Measurements from ENCODE around the gene CPPED1. TPM values are rescaled to one million over a fixed set of nuclear protein-coding genes. Genes with fewer than 3 reads are reported as not detected.

CPPED1 gene
- total and polyA plus RNA-seq, 2 of the 4 experiments (the other 2 are of a cell fraction) = 5.1 to 6.5 TPM

- H2AK9ac ChIP-seq (replicated peaks; ENCODE audit: low read depth, low read length, poor library complexity) = no peak overlapping the region
- H3K36me3 ChIP-seq (ENCODE audit: control insufficient read depth, insufficient read depth, low read length) = no peaks in the 10 kb centered on the region
- no peak overlapping the region for H4K8ac ChIP-seq (ENCODE audit: low read depth in 2 of 2, low read length in 2 of 2)
- H3K9me3 ChIP-seq (ENCODE audit: control insufficient read depth, insufficient read depth, low read length) = peaks cover 4% of the 10 kb centered on the region; the same call in 1 of the 2 replicates
- ATAC-seq (ENCODE audit: low read depth) (no peak), DNase-seq (no peak)
- ChIA-PET POLR2A (ENCODE audit: unreplicated experiment) (no interaction called here), CTCF (no interaction called here)
- no peak overlapping the region for H2BK120ac ChIP-seq (ENCODE audit: low read depth, low read length)
- no peak overlapping the region for H3K4ac ChIP-seq (ENCODE audit: low read depth, low read length)
- H3K4me3 ChIP-seq (ENCODE audit: insufficient read depth, low read depth, low read length) = no peak overlapping the region
- dilution Hi-C loops (cut with HindIII; ENCODE audit: low sequenced_read_pairs, unreplicated experiment) (no loop called here), intact Hi-C loops (cut with micrococcal nuclease) (no loop called here), in situ Hi-C loops (cut with MboI; ENCODE audit: low sequenced_read_pairs) (no loop called here)
- H4K91ac ChIP-seq (ENCODE audit: insufficient read depth, low read depth, low read length) = no peak overlapping the region
- no TSS peak for BruUV-seq (replicated peaks)
- H3K27ac ChIP-seq (ENCODE audit: insufficient read depth, low read length) = no peak overlapping the region
- no peak overlapping the region for H2AK5ac ChIP-seq (ENCODE audit: low read depth, low read length)
- no peaks in the 10 kb centered on the region for H3K27me3 ChIP-seq (ENCODE audit: control insufficient read depth, insufficient read depth, low read length)
- H2BK20ac ChIP-seq (ENCODE audit: low read depth, low read length) = no peak overlapping the region
- H3K79me1 ChIP-seq (ENCODE audit: low read depth in 1 of 2, low read length in 2 of 2) = peaks cover 0 to 3% of the 10 kb centered on the region in 2 experiments; a peak in 1 of 4 replicates
- H3K23ac ChIP-seq (ENCODE audit: low read depth, low read length) = no peak overlapping the region
- no peak overlapping the region for H2AFZ ChIP-seq (replicated peaks; ENCODE audit: low read length, poor library complexity)
- H3K14ac ChIP-seq (replicated peaks; ENCODE audit: low read depth, low read length) = no peak overlapping the region
- no peak overlapping the region for H2BK15ac ChIP-seq (ENCODE audit: low read depth, low read length)
- H2BK5ac ChIP-seq (ENCODE audit: low read depth, low read length, poor library complexity, severe bottlenecking) = no peak overlapping the region
- no peaks in the 10 kb centered on the region for H3K9me1 ChIP-seq (ENCODE audit: insufficient read depth, low read length)
- H3K4me2 ChIP-seq (ENCODE audit: low read depth, low read length) = no peak overlapping the region
- H4K5ac ChIP-seq (ENCODE audit: low read depth, low read length) = no peak overlapping the region
- no peaks in the 10 kb centered on the region for H4K20me1 ChIP-seq (ENCODE audit: insufficient read depth, low read length)
- H3K4me1 ChIP-seq (ENCODE audit: control insufficient read depth, insufficient read depth, low read length) = no peaks in the 10 kb centered on the region
- H3K18ac ChIP-seq (ENCODE audit: low read depth, low read length) = no peak overlapping the region
- H3K9ac ChIP-seq (ENCODE audit: low read depth, low read length) = no peak overlapping the region
- no peak overlapping the region for H3K56ac ChIP-seq (ENCODE audit: extremely low read depth, insufficient read depth, low read length)
- 90% methylated on average over 2 of the region's 7 CpGs; no CpG with 5 or more reads in 1 of the 2 experiments for WGBS, 2 experiments (ENCODE audit: extremely low coverage in 2 of 2, insufficient read length in 1 of 2)
- no peak for TF ChIP-seq MXI1 (IDR thresholded peaks at IDR 0.05; ENCODE audit: borderline replicate concordance, low read depth, low read length)
- TF ChIP-seq POLR2A (IDR thresholded peaks at IDR 0.05; ENCODE audit: low read depth, low read length) = no peak
- TF ChIP-seq FOS (IDR thresholded peaks at IDR 0.05; ENCODE audit: low read depth, low read length) = no peak
- TF ChIP-seq, protein P1, sequence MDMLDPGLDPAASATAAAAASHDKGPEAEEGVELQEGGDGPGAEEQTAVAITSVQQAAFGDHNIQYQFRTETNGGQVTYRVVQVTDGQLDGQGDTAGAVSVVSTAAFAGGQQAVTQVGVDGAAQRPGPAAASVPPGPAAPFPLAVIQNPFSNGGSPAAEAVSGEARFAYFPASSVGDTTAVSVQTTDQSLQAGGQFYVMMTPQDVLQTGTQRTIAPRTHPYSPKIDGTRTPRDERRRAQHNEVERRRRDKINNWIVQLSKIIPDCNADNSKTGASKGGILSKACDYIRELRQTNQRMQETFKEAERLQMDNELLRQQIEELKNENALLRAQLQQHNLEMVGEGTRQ (IDR thresholded peaks at IDR 0.05; ENCODE audit: low read depth, low read length) = no peak
- TF ChIP-seq, protein P2, sequence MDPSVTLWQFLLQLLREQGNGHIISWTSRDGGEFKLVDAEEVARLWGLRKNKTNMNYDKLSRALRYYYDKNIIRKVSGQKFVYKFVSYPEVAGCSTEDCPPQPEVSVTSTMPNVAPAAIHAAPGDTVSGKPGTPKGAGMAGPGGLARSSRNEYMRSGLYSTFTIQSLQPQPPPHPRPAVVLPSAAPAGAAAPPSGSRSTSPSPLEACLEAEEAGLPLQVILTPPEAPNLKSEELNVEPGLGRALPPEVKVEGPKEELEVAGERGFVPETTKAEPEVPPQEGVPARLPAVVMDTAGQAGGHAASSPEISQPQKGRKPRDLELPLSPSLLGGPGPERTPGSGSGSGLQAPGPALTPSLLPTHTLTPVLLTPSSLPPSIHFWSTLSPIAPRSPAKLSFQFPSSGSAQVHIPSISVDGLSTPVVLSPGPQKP (IDR thresholded peaks at IDR 0.05; ENCODE audit: borderline replicate concordance, low read depth, low read length) = no peak
- TF ChIP-seq CEBPB (IDR thresholded peaks at IDR 0.05; ENCODE audit: low read depth, low read length) = no peak
- no peak for TF ChIP-seq RCOR1 (IDR thresholded peaks at IDR 0.05; ENCODE audit: insufficient replicate concordance, low read length)
- TF ChIP-seq BHLHE40 (IDR thresholded peaks at IDR 0.05; ENCODE audit: low read depth, low read length) = no peak
- TF ChIP-seq RFX5 (IDR thresholded peaks at IDR 0.05; ENCODE audit: low read depth, low read length) = no peak
- no peak for TF ChIP-seq RAD21 (IDR thresholded peaks at IDR 0.05; ENCODE audit: low read length)
- no peak for TF ChIP-seq CHD1 (IDR thresholded peaks at IDR 0.05; ENCODE audit: low read depth, low read length)
- no peak for TF ChIP-seq MAZ (IDR thresholded peaks at IDR 0.05; ENCODE audit: borderline replicate concordance, low read depth, low read length)
- TF ChIP-seq CTCF (conservative IDR thresholded peaks at IDR 0.05; ENCODE audit: low read depth, low read length) = no peak
- TF ChIP-seq MAFK (IDR thresholded peaks at IDR 0.05; ENCODE audit: low read depth, low read length) = no peak
- no peak for TF ChIP-seq NFE2L2 (IDR thresholded peaks at IDR 0.05; ENCODE audit: low read depth, low read length)
- no peak for TF ChIP-seq SMC3 (IDR thresholded peaks at IDR 0.05; ENCODE audit: low read depth, low read length)
Observed at GRCh38 chr16:12788758-12789157, 14.9 kb downstream of the CPPED1 start.

Data from IMR-90 (cell line).